A375 (cell line): Measurements from ENCODE around the gene LST1. TPM values are rescaled to one million over a fixed set of nuclear protein-coding genes. Genes with fewer than 3 reads are reported as not detected.
A peak's percentile ranks its signal among the peaks of the same experiment; 100 is the strongest.

Source experiments
- small RNA-seq: library from RNA; depleted of rRNA; stranded (forward); fragments of <200 nt; gene quantifications from one replicate; pipeline ENCODE3, GENCODE V24; 2014
- total RNA-seq: library from RNA; depleted of rRNA; stranded (reverse); fragments of >200 nt; shearing (Covaris generic); gene quantifications from 2 replicates; pipeline ENCODE4 v1.2.3, GENCODE V29; 2014; rRNA removed

Gene LST1
- not detected in 2 replicates for total RNA-seq

DNA sequence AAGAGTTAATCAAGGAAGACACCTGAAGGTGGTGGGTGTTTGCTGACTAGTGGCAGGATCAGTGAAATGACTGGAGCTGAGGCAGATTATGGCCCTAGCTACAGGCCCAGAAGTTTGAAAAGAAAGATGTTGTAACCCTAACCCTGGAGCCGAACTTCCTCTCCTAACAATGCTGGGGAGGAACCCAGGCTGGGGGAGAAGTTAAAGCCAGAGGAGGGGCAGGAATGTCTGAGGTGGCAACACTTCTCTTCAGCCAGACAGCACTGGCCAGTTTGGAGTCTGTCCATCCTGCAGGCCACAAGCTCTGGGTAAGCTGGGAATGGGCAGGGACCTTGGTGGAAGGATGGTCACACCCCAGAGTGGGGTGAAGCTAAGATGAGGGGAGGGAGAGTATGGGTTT is at the start of gene LST1:
TSS of gene LST1 (plus strand) at position 270 of the 400 bp plus-strand sequence. CDS start 1,023 bp downstream, outside the sequence.

GRCh38 chr6:31541658-31542521 is 44.2 kb upstream of the LST1 start, which contains the start of gene DDX39B:
Gene DDX39B, minus strand, starts transcription at chr6:31542003. Its CDS starts 1,471 bp downstream, at chr6:31540532.

DNA sequence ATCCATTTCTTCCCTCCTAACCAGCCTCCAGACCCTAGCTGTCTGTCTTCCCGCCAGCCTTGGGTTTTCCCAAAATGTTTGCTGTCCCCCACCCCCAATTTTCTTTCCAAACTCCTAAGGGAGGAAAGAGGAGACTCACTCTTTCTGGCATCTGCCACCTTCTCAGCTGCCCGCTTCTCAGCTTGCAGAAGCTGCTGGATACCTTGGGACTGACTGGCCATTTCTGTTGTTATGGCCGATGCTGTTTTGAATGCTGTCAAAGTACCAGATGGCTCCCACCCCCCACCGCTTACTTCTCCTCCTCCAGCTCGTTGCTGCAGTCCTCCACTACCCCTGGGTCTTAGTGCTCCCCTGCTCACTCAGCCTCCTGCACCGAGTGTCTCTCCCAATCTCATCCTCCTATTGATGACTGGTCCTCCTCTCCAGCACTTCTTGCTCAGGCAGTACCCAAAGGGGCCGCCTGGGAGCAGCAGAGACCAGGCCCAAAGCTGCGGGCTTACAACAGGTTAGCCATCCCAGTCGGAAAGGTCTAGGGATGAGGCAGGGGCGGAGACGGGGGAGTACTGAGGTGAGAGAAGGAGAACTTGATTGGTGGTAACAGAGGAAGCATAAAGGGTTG is 39.6 kb upstream of the LST1 start, which contains the start of gene ATP6V1G2:
TSS of gene ATP6V1G2 (minus strand) at position 270 of the 619 bp plus-strand sequence. CDS start at position 221, 49 bp downstream.

DNA sequence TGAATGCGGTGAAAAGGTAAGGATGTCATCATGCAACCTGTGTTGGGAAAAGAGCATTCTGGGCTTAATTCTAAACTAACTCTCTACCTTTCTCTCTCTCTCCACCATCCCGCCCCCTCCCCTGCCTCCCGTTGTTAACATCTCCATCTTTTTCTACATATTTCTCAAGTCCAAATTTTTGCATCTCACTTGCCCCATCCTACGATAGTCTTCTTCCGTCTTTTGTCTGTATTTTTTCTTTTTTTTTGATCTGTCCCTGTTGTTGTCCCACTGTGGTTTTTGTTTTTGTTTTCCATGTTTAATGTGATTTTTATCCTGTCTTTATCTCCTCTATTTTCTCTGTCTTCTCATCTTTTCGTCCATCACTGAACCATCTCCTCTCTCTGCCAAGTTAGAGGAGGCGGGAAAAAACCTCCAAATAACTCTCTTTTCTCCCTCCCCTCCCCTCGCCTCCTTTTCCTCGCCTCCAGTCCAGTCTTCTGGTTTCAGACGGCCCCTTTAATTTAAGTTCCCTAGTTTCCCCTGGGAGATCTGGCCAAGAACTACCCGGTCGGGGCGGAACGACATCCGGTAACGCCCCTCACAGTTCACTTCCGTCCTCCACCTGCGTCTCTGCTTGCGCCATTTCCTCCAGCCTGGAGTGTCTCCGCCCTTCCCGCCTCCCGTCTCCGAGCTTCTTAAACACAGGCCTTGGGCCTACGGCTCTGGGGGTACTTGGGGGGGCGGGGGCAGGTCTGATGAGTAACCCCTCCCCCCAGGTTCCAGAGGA is 38.9 kb upstream of the LST1 start, which contains the start of gene NFKBIL1:
TSS of gene NFKBIL1 (plus strand) at position 651 of the 769 bp plus-strand sequence. CDS start at position 738, 87 bp downstream.

DNA sequence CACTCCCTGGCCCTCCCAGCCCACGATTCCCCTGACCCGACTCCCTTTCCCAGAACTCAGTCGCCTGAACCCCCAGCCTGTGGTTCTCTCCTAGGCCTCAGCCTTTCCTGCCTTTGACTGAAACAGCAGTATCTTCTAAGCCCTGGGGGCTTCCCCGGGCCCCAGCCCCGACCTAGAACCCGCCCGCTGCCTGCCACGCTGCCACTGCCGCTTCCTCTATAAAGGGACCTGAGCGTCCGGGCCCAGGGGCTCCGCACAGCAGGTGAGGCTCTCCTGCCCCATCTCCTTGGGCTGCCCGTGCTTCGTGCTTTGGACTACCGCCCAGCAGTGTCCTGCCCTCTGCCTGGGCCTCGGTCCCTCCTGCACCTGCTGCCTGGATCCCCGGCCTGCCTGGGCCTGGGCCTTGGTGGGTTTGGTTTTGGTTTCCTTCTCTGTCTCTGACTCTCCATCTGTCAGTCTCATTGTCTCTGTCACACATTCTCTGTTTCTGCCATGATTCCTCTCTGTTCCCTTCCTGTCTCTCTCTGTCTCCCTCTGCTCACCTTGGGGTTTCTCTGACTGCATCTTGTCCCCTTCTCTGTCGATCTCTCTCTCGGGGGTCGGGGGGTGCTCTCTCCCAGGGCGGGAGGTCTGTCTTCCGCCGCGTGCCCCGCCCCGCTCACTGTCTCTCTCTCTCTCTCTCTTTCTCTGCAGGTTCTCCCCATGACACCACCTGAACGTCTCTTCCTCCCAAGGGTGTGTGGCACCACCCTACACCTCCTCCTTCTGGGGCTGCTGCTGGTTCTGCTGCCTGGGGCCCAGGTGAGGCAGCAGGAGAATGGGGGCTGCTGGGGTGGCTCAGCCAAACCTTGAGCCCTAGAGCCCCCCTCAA is 13.8 kb upstream of the LST1 start, which contains the start of gene LTA:
TSS of gene LTA (plus strand) at position 249 of the 871 bp plus-strand sequence. CDS start at position 703, 454 bp downstream.

GRCh38 chr6:31575335-31575901 is 10.7 kb upstream of the LST1 start, which contains the start of gene TNF:
Gene TNF, plus strand, starts transcription at chr6:31575565. Its CDS starts 177 bp downstream, at chr6:31575742.

GRCh38 chr6:31582230-31582643 is 3.8 kb upstream of the LST1 start, which contains the start of gene LTB:
Gene LTB, minus strand, starts transcription at chr6:31582424. Its CDS starts 7 bp downstream, at chr6:31582417.

GRCh38 chr6:31614684-31615578 is 28.9 kb downstream of the LST1 start, which contains the start of gene AIF1:
Gene AIF1, plus strand, starts transcription at chr6:31615234. Its CDS starts 96 bp downstream, at chr6:31615330.

GRCh38 chr6:31620586-31621319 is 34.7 kb downstream of the LST1 start, which contains the start of gene PRRC2A:
Gene PRRC2A, plus strand, starts transcription at chr6:31620715. Its CDS starts 2,075 bp downstream, at chr6:31622790.

Small RNAs within 50 kb of the gene (small RNA-seq; reads per million reads assigned to genes)
- gene MIR6832: not detected
- 4.7 reads per million, percentile 84 among the genes with 10 or more reads in this experiment for gene SNORA38
- gene SNORD117: 101 reads per million, percentile 96 among the genes with 10 or more reads in this experiment
- gene SNORD84: not detected
- gene UQCRHP1: not detected

Other genes with a start within 250 kb of the LST1 start
- 167 and 231 TPM in 2 replicates for gene HLA-B, start 229.1 kb upstream of the LST1 start, total RNA-seq
- gene MICA, start 182.7 kb upstream of the LST1 start, total RNA-seq: 9.9 and 12.0 TPM in 2 replicates
- 6.1 and 7.0 TPM in 2 replicates for gene MICB, start 88.1 kb upstream of the LST1 start, total RNA-seq
- gene MCCD1, start 57.3 kb upstream of the LST1 start, total RNA-seq: not detected in 2 replicates
- 495 and 540 TPM in 2 replicates for gene DDX39B, start 44.3 kb upstream of the LST1 start, total RNA-seq
- 0.26 and 1.9 TPM in 2 replicates for gene ATP6V1G2, start 39.7 kb upstream of the LST1 start, total RNA-seq
- 32.6 and 37.2 TPM in 2 replicates for gene NFKBIL1, start 38.7 kb upstream of the LST1 start, total RNA-seq
- gene LTA, start 14.0 kb upstream of the LST1 start, total RNA-seq: not detected in 2 replicates
- 0.19 TPM in 1 of 2 replicates, not detected in the other for gene TNF, start 10.7 kb upstream of the LST1 start, total RNA-seq
- gene LTB, start 3.9 kb upstream of the LST1 start, total RNA-seq: not detected in 2 replicates
- gene NCR3, start 6.7 kb downstream of the LST1 start, total RNA-seq: not detected in 2 replicates
- not detected in 2 replicates for gene AIF1, start 29.0 kb downstream of the LST1 start, total RNA-seq
- gene PRRC2A, start 34.4 kb downstream of the LST1 start, total RNA-seq: 90.3 and 94.7 TPM in 2 replicates
- 209 and 229 TPM in 2 replicates for gene BAG6, start 66.4 kb downstream of the LST1 start, total RNA-seq
- gene APOM, start 69.6 kb downstream of the LST1 start, total RNA-seq: 0.19 and 2.5 TPM in 2 replicates
- gene C6orf47, start 74.5 kb downstream of the LST1 start, total RNA-seq: 17.9 and 18.9 TPM in 2 replicates
- 31.7 and 40.6 TPM in 2 replicates for gene GPANK1, start 78.7 kb downstream of the LST1 start, total RNA-seq
- gene CSNK2B, start 79.8 kb downstream of the LST1 start, total RNA-seq: 129 and 169 TPM in 2 replicates
- gene LY6G5B, start 83.7 kb downstream of the LST1 start, total RNA-seq: 1.7 and 3.4 TPM in 2 replicates
- 0.94 TPM in 1 of 2 replicates, not detected in the other for gene LY6G5C, start 94.8 kb downstream of the LST1 start, total RNA-seq
- 25.7 and 26.1 TPM in 2 replicates for gene ABHD16A, start 117.0 kb downstream of the LST1 start, total RNA-seq
- gene LY6G6F, start 120.6 kb downstream of the LST1 start, total RNA-seq: not detected in 2 replicates
- gene LY6G6D, start 129.1 kb downstream of the LST1 start, total RNA-seq: not detected in 2 replicates
- not detected in 2 replicates for gene LY6G6C, start 135.5 kb downstream of the LST1 start, total RNA-seq
- gene MPIG6B, start 137.1 kb downstream of the LST1 start, total RNA-seq: not detected in 2 replicates
- gene DDAH2, start 143.0 kb downstream of the LST1 start, total RNA-seq: 25.3 and 28.6 TPM in 2 replicates
- 484 and 511 TPM in 2 replicates for gene CLIC1, start 150.3 kb downstream of the LST1 start, total RNA-seq
- 14.9 and 36.7 TPM in 2 replicates for gene MSH5, start 153.7 kb downstream of the LST1 start, total RNA-seq
- 13.0 and 13.2 TPM in 2 replicates for gene SAPCD1, start 176.4 kb downstream of the LST1 start, total RNA-seq
- gene VWA7, start 191.1 kb downstream of the LST1 start, total RNA-seq: 0.34 TPM in 2 replicates
- 57.3 and 58.7 TPM in 2 replicates for gene VARS1, start 209.5 kb downstream of the LST1 start, total RNA-seq
- 39.2 and 40.2 TPM in 2 replicates for gene LSM2, start 220.7 kb downstream of the LST1 start, total RNA-seq
- 0.11 and 0.50 TPM in 2 replicates for gene HSPA1L, start 229.0 kb downstream of the LST1 start, total RNA-seq
- gene HSPA1A, start 229.3 kb downstream of the LST1 start, total RNA-seq: 37.6 and 43.8 TPM in 2 replicates
- gene HSPA1B, start 241.5 kb downstream of the LST1 start, total RNA-seq: 32.0 and 46.5 TPM in 2 replicates